HepG2 (cell line): Measurements from ENCODE around the gene ITGA6. TPM values are rescaled to one million over a fixed set of nuclear protein-coding genes. Genes with fewer than 3 reads are reported as not detected.

Source experiments
- CBX5 ChIP-seq: sonication (generic); formaldehyde crosslinking; IDR thresholded peaks from 2 replicates; pipeline ENCODE4 v1.4.0; 2020; ENCODE audit warnings: missing genetic modification reagents, borderline replicate concordance
- CTCF ChIP-seq: sonication (generic); formaldehyde crosslinking; IDR thresholded peaks from 2 replicates; pipeline ENCODE4 v1.5.0; 2020; ENCODE audit warnings: mild to moderate bottlenecking, missing genetic modification reagents, moderate library complexity
- FOXJ3 ChIP-seq: sonication (generic); formaldehyde crosslinking; IDR thresholded peaks from 2 replicates; pipeline ENCODE4 v1.4.0; 2020; ENCODE audit warnings: missing genetic modification reagents, mild to moderate bottlenecking, borderline replicate concordance
- GATA4 ChIP-seq: sonication (generic); IDR thresholded peaks from 2 replicates; pipeline ENCODE4 v1.6.1; 2016; ENCODE audit warnings: antibody characterized with exemption, low read depth, borderline replicate concordance
- HINFP ChIP-seq: sonication (generic); formaldehyde crosslinking; IDR thresholded peaks from 2 replicates; pipeline ENCODE4 v1.4.0; 2020; ENCODE audit warnings: low read depth, mild to moderate bottlenecking, missing genetic modification reagents
- MIER3 ChIP-seq: IDR thresholded peaks from 2 replicates; pipeline ENCODE4 v1.6.1; 2016; ENCODE audit warnings: missing compliant biosample characterization, borderline replicate concordance
- RXRB ChIP-seq: IDR thresholded peaks from 2 replicates; pipeline ENCODE4 v1.6.1; 2016; ENCODE audit warnings: borderline replicate concordance, missing genetic modification reagents, missing compliant biosample characterization
- STAG1 ChIP-seq: sonication (generic); formaldehyde crosslinking; IDR thresholded peaks from 2 replicates; pipeline ENCODE4 v1.4.0; 2020; ENCODE audit warnings: missing genetic modification reagents
- THYN1 ChIP-seq: sonication (generic); formaldehyde crosslinking; IDR thresholded peaks from 2 replicates; pipeline ENCODE4 v1.8.1; 2023; ENCODE audit warnings: low read depth, mild to moderate bottlenecking, moderate library complexity, missing genetic modification reagents, borderline replicate concordance
- U2AF1 ChIP-seq: fragments of 200-400 bp; formaldehyde crosslinking; optimal IDR thresholded peaks from 2 replicates; pipeline ENCODE3; 2017; ENCODE audit warnings: mild to moderate bottlenecking, low read depth, low read length
- ZFP36L2 ChIP-seq: sonication (generic); formaldehyde crosslinking; IDR thresholded peaks from 2 replicates; pipeline ENCODE4 v1.4.0; 2020; ENCODE audit warnings: missing genetic modification reagents
- ZNF256 ChIP-seq: sonication (generic); formaldehyde crosslinking; conservative IDR thresholded peaks from 2 replicates; pipeline ENCODE4 v1.4.0; 2020; ENCODE audit warnings: missing genetic modification reagents
- ZNF383 ChIP-seq: sonication (generic); formaldehyde crosslinking; IDR thresholded peaks from 2 replicates; pipeline ENCODE4 v1.4.0; 2020; ENCODE audit warnings: missing genetic modification reagents, mild to moderate bottlenecking, borderline replicate concordance
- ZNF513 ChIP-seq: sonication (generic); formaldehyde crosslinking; conservative IDR thresholded peaks from 2 replicates; pipeline ENCODE4 v1.5.0; 2020; ENCODE audit warnings: missing genetic modification reagents
- ZNF530 ChIP-seq: sonication (generic); formaldehyde crosslinking; IDR thresholded peaks from 2 replicates; pipeline ENCODE4 v1.5.0; 2020; ENCODE audit warnings: low read depth, mild to moderate bottlenecking, missing genetic modification reagents
- ZNF629 ChIP-seq: sonication (generic); formaldehyde crosslinking; conservative IDR thresholded peaks from 2 replicates; pipeline ENCODE4 v1.5.0; 2020; ENCODE audit warnings: missing genetic modification reagents
- polyA plus RNA-seq, 8 experiments: library from polyadenylated mRNA; depleted of rRNA in 3 of 8; stranded (reverse) in 7 of 8; unstranded in 1 of 8; fragments of >200 nt; fragmentation: Illumina TruSeq in 4 of 8; extraction: Trizol in 4 of 8; gene quantifications; 2 replicates each; pipeline versions ENCODE4 v1.2.1 to v1.2.3, GENCODE V29; 2011 to 2016; ENCODE audit warnings: low read depth in 4 of 8, missing spikeins in 1 of 8, mixed read lengths in 1 of 8; ENCODE audit not compliant: insufficient read depth in 1 of 8
- total RNA-seq, 5 experiments: library from RNA; depleted of rRNA; stranded (reverse); fragments of >200 nt; fragmentation: Illumina TruSeq; extraction: Trizol; gene quantifications; 2 replicates each; pipeline ENCODE4 v1.2.3, GENCODE V29; 2016; ENCODE audit warnings: low read depth in 1 of 5
- TF ChIP-seq, protein P1 (sequence below), 2 experiments: sonication (generic) in 1 of 2; formaldehyde crosslinking in 1 of 2; IDR thresholded peaks; 2 replicates each; pipeline versions ENCODE4 v1.6.1 to v1.9.0; 2014 to 2022; ENCODE audit warnings: antibody characterized with exemption in 1 of 2, borderline replicate concordance in 1 of 2, inconsistent platforms in 1 of 2, low read depth in 1 of 2, missing genetic modification reagents in 1 of 2

ITGA6 gene
- total and polyA plus RNA-seq, 2 of the 13 experiments (the other 11 are each of a cell fraction or from before 2014, with no cell fraction given), result 24.0 to 92.5 TPM

- TF ChIP-seq CTCF (CRISPR knock-in tag), result peak; percentile 53; the same call in 1 of the 2 replicates
- TF ChIP-seq STAG1 (CRISPR knock-in tag), result no peak; the same call in none of the 2 replicates
- no peak for TF ChIP-seq ZNF530 (CRISPR knock-in tag)
- no peak for TF ChIP-seq U2AF1
- no peak for TF ChIP-seq THYN1
- peak; percentile 56; the same call in 1 of the 2 replicates for TF ChIP-seq GATA4
- no peak; the same call in 1 of the 2 replicates for TF ChIP-seq ZNF629 (CRISPR knock-in tag)
- TF ChIP-seq ZNF513, result no peak
- peak; percentile 45 for TF ChIP-seq FOXJ3 (CRISPR knock-in tag)
- TF ChIP-seq CBX5 (CRISPR knock-in tag), result peak; percentile 37; the same call in 1 of the 2 replicates
- TF ChIP-seq ZFP36L2 (CRISPR knock-in tag), result no peak
- TF ChIP-seq MIER3 (CRISPR knock-in tag), result peak; percentile 61; the same call in 1 of the 2 replicates
- 0 out of 2 replicates have a peak, but pooled peaks have one; percentile 23 for TF ChIP-seq RXRB (CRISPR knock-in tag)
- TF ChIP-seq ZNF256 (CRISPR knock-in tag), result peak; percentile 56; the same call in 1 of the 2 replicates
- TF ChIP-seq HINFP, result 0 out of 2 replicates have a peak, but pooled peaks have one; percentile 38
- TF ChIP-seq, protein P1, sequence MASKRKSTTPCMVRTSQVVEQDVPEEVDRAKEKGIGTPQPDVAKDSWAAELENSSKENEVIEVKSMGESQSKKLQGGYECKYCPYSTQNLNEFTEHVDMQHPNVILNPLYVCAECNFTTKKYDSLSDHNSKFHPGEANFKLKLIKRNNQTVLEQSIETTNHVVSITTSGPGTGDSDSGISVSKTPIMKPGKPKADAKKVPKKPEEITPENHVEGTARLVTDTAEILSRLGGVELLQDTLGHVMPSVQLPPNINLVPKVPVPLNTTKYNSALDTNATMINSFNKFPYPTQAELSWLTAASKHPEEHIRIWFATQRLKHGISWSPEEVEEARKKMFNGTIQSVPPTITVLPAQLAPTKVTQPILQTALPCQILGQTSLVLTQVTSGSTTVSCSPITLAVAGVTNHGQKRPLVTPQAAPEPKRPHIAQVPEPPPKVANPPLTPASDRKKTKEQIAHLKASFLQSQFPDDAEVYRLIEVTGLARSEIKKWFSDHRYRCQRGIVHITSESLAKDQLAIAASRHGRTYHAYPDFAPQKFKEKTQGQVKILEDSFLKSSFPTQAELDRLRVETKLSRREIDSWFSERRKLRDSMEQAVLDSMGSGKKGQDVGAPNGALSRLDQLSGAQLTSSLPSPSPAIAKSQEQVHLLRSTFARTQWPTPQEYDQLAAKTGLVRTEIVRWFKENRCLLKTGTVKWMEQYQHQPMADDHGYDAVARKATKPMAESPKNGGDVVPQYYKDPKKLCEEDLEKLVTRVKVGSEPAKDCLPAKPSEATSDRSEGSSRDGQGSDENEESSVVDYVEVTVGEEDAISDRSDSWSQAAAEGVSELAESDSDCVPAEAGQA (IDR thresholded peaks at IDR 0.05; ENCODE audit: low read depth), result 0 out of 2 replicates have a peak, but pooled peaks have one; percentile 21
- TF ChIP-seq, protein P1 (CRISPR knock-in tag; IDR thresholded peaks at IDR 0.05; ENCODE audit: borderline replicate concordance), result no peak
- peak; percentile 91; the same call in 1 of the 2 replicates for TF ChIP-seq ZNF383 (CRISPR knock-in tag)
These were observed at the start of gene ITGA6 (continued) for GRCh38 chr2:172427256-172427989.
